ENCODE results near the gene PPARG. TPM values are rescaled to one million over a fixed set of nuclear protein-coding genes. Genes with fewer than 3 reads are reported as not detected.
"Not testable (repeated sequence)": the region's sequence is repeated elsewhere in the genome, so short reads cannot be mapped to it uniquely, and the experiment has no call there.

The PPARG gene
- total RNA-seq, 4 donors from 2014 or later: 26.4 to 46.4 (median 37.4) TPM

DNA sequence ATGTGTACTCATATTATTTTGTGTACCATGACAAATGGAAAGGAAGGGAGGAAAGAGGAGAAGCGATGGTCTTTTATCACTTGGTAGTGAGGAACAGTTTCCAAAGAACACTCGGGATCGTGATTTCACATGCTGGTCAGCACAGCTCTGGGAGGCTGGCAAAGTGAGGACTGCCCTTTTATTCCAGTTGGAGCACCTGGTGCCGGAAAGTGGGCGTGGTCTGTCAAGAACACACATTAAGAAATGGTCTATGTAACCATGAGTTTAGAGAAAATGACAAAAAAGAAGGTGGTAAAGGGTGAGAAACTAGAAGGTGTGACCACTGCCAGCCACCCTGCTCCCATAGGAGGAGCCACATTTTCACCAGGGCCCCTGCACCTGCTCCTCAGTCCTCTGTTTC, 188.4 kb downstream of the PPARG start:
- no peak for DNase-seq
- H3K27me3 ChIP-seq: no peaks in the 10 kb centered on the region
- H3K4me3 ChIP-seq: no peak overlapping the region
- H3K4me1 ChIP-seq: peaks cover 0 to 10% (median 3%) of the 10 kb centered on the region in 4 donors
- no peaks in the 10 kb centered on the region for H3K9me3 ChIP-seq
- no peak overlapping the region for H3K27ac ChIP-seq
- TF ChIP-seq CTCF (IDR thresholded peaks at IDR 0.05) (no peak), POLR2A (IDR thresholded peaks at IDR 0.05) (no peak)
- H3K36me3 ChIP-seq: no peaks in the 10 kb centered on the region

- Histone ChIP-seq H3K4me3 (no peak overlapping the region), H3K27me3 (no peaks in the 10 kb centered on the region), H3K9me3 (no peaks in the 10 kb centered on the region), H3K27ac (no peak overlapping the region), H3K36me3 (no peaks in the 10 kb centered on the region), H3K4me1 (peaks cover 0 to 21% (median 3%) of the 10 kb centered on the region in 4 donors)
- TF ChIP-seq POLR2A (IDR thresholded peaks at IDR 0.05) (no peak), CTCF (IDR thresholded peaks at IDR 0.05) (no peak)
- DNase-seq: no peak
Observed at GRCh38 chr3:12478326-12478725, 189.5 kb downstream of the PPARG start.

- not testable (repeated sequence) for DNase-seq, H3K36me3 ChIP-seq, H3K4me3 ChIP-seq, H3K9me3 ChIP-seq, H3K27me3 ChIP-seq
- peaks cover 0 to 28% (median 7%) of the 10 kb centered on the region in 4 donors for H3K4me1 ChIP-seq
- peak overlapping the region in 3 of 4 donors; percentile 10 to 66 (median 14) for H3K27ac ChIP-seq
Observed at GRCh38 chr3:12479198-12479597, 190.3 kb downstream of the PPARG start.

DNA sequence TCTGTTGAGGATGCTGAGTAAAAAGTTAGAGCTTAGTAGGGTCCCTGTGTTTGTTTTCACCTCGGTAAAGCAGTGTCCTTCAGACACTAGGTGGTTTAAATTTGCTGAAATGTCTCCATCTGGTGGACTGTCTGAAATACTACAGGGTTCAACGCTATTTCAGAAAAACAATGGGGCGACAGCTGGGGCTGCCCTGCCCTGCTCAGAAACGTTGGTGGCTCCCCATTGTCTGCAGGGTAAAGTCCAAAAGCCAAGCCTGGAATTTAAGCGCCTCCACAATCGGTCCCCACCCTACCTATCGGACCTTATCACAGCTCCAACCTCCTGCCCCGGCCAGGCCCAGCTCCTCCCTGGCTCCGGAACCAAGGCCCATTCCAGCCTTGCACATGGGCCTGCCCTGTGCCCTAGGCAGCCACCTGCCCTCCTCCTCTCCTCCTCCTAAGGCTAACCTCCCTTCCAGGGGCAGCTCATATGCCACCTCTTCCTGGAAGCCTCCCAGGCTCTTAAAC, 191.1 kb downstream of the PPARG start:
- no peaks in the 10 kb centered on the region for H3K9me3 ChIP-seq
- H3K27me3 ChIP-seq: no peaks in the 10 kb centered on the region
- peak in 2 of 3 donors; percentile 84 to 85 for DNase-seq
- H3K4me1 ChIP-seq: peaks cover 0 to 31% (median 7%) of the 10 kb centered on the region in 4 donors
- H3K27ac ChIP-seq: peak overlapping the region in 2 of 4 donors; percentile 41 to 66
- TF ChIP-seq CTCF (IDR thresholded peaks at IDR 0.05) (peak; percentile 50 to 95 (median 83)), POLR2A (IDR thresholded peaks at IDR 0.05) (no peak)
- no peaks in the 10 kb centered on the region for H3K36me3 ChIP-seq
- no peak overlapping the region for H3K4me3 ChIP-seq

DNA sequence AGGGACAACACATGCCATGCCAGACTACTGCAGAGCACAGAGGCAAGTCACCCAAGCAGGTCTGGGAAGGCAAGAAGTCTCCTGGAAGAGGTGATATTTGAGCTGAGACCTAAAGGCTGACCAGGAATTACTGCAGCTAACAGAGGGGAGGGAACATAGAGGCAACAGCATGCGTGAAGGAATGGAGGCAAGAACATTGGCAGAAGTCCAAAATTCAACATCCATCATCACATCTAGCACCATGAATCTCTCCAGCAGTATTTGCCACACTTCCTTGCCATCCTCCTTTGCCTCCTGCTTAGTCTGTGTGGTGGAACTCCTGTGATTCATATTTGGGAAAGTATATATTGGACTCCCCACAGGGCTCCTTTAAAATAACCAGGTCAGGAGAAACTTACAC, 194.5 kb downstream of the PPARG start:
- H3K27me3 ChIP-seq: no peaks in the 10 kb centered on the region
- H3K27ac ChIP-seq: peak overlapping the region; percentile 60 to 85 (median 78)
- H3K36me3 ChIP-seq: no peaks in the 10 kb centered on the region
- no peaks in the 10 kb centered on the region for H3K9me3 ChIP-seq
- H3K4me1 ChIP-seq: peaks cover 0 to 41% (median 10%) of the 10 kb centered on the region in 4 donors
- no peak for DNase-seq
- no peak for TF ChIP-seq POLR2A (IDR thresholded peaks at IDR 0.05)
- no peak for TF ChIP-seq CTCF (IDR thresholded peaks at IDR 0.05)
- peak overlapping the region in 3 of 4 donors; percentile 57 to 73 (median 62) for H3K4me3 ChIP-seq

DNA sequence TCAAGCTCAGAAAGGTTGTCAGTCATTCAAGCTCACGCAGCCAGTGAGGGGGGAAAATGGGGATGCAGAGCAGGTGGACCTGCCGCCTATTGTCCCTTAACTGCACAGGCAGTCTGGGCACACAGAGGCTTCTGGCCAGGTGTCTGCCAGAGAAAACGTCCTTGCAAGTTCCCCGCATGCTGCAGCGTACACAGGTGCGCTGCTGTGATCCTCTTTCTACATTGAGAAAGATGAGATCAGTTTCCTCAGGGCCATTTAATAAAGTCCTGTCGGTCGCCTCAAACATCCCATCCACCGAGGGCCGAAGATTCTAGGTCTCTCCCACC, 195.0 kb downstream of the PPARG start:
- Histone ChIP-seq H3K36me3 (no peaks in the 10 kb centered on the region), H3K9me3 (no peaks in the 10 kb centered on the region), H3K27ac (peak overlapping the region; percentile 60 to 85 (median 78)), H3K4me3 (peak overlapping the region; percentile 57 to 73 (median 61)), H3K4me1 (peaks cover 0 to 41% (median 10%) of the 10 kb centered on the region in 4 donors), H3K27me3 (no peaks in the 10 kb centered on the region)
- TF ChIP-seq CTCF (IDR thresholded peaks at IDR 0.05) (no peak), POLR2A (IDR thresholded peaks at IDR 0.05) (no peak)
- no peak for DNase-seq

Small RNA genes lying within 50 kb of the gene (small RNA-seq; reads per million reads assigned to genes)
- gene AC091492.1: 0 reads per million in 2 donors

Other genes with a start within 250 kb of the PPARG start
- gene TIMP4, start 130.2 kb upstream of the PPARG start, total RNA-seq: 10 to 100 TPM in 1 of 4 donors, 1 to 10 TPM in 3; 3.7 to 22.3 (median 5.0) TPM
- 10 to 100 TPM in 3 of 4 donors, 1 to 10 TPM in 1; 8.1 to 39.9 (median 32.6) TPM for gene TSEN2, start 195.4 kb downstream of the PPARG start, total RNA-seq

Data from Peyer's patch (tissue), 4 donors.